Activated CD8-positive, alpha-beta memory T cell treated with anti-CD3 and anti-CD28 coated beads, Interleukin-2, amount 50 U/mL, for 1 hour (primary cell): ENCODE measurements around the gene IPO5.
"Not testable (repeated sequence)": the region's sequence is repeated elsewhere in the genome, so short reads cannot be mapped to it uniquely, and the experiment has no call there.

Experiments
- DNase-seq: peaks from one replicate; pipeline ENCODE4 v3.0.0-alpha.2; 2020; ENCODE audit errors: extremely low read depth

The IPO5 gene

GRCh38 chr13:97949316-97949715 lies 4.2 kb upstream of the IPO5 start:
- DNase-seq, result not testable (repeated sequence)

DNA sequence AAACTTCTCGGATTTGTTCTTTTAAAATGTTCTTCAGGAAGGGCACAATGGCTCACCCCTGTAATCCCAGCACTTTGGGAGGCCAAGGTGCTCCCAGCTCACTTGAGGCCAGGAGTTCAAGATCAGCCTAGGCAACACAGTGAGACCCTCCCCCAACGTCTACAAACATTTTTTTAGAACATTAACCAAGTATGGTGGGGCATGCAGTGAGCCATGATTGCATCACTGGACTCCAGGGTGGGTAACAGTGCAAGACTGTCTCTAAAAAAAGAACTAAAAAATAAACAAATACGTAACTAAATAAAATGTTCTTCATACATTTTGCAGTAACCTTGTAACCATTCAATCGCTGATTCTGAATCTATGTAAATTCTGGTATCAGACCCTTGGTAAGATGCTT lies 2.1 kb upstream of the IPO5 start:
- DNase-seq, result no peak

DNA sequence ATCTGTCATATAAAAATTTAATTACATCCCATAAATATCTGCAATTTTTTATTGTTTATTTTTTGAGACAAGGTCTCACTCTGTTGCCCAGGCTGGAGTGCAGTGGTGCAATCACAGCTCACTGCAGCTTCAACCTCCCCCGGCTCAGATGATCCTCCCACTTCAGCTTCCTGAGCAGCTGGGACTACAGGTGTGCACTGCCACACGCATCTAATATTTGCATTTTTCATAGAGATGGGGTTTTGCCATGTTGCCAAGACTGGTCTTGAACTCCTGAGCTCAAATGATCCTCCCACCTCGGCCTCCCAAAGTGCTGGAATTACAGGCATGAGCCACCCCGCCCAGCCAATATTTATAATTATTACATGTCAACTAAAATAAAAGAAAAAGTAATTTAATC lies 644 bp upstream of the IPO5 start:
- DNase-seq, result not testable (repeated sequence)

- DNase-seq, result no peak
Measured at GRCh38 chr13:97961340-97961739, 7.9 kb downstream of the IPO5 start.

GRCh38 chr13:97962887-97963286 lies 9.4 kb downstream of the IPO5 start:
- DNase-seq, result no peak

GRCh38 chr13:97967226-97967625 lies 13.8 kb downstream of the IPO5 start:
- DNase-seq, result no peak

DNA sequence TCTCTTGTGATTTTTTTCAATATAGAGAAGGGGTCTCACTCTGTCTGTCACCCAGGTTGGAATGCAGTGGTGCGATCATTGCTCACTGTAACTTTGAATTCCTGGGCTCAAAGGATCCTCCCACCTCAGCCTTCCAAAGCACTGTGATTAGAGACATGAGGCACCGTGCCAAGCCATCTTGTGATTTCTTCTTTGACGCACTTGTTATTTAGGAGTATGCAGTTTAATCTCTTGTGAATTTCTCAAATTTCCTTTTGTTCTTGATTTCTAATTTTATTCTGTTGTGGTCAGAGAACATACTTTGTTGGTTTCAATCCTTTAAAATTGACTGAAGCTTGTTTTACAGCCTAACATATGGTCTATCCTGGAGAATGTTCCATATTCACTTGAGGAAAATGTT lies 14.5 kb downstream of the IPO5 start:
- DNase-seq, result no peak

GRCh38 chr13:97971519-97971918 lies 18.0 kb downstream of the IPO5 start:
- no peak for DNase-seq

GRCh38 chr13:97974773-97975172 lies 21.3 kb downstream of the IPO5 start:
- DNase-seq, result no peak

DNA sequence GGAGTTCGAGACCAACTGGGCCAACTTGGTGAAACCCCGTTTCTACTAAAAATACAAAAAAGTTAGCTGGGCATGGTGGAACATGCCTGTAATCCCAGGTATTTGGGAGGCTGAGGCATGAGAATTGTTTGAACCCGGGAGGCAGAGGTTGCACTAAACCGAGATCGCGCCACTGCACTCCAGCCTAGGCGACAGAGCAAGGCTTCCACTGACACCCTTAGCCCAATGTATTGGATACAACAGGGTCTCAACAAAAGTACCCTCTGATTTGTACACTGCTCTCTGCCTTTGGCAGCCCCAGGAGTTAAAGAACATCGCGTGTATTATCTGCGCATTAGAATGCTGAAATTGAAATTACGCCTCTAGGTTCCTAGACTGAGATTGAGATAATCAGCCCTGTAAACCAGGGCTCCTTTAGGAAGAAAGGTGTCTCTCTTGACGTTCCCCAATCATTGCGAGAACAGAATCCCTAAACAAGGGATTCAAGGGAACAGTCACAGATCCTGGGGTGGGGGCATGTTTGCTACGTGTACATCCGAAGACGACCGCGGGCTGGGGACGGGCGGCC lies 21.9 kb downstream of the IPO5 start:
- no peak for DNase-seq

- peak; percentile 60 for DNase-seq
Measured at GRCh38 chr13:97975848-97976609, 22.6 kb downstream of the IPO5 start.

DNA sequence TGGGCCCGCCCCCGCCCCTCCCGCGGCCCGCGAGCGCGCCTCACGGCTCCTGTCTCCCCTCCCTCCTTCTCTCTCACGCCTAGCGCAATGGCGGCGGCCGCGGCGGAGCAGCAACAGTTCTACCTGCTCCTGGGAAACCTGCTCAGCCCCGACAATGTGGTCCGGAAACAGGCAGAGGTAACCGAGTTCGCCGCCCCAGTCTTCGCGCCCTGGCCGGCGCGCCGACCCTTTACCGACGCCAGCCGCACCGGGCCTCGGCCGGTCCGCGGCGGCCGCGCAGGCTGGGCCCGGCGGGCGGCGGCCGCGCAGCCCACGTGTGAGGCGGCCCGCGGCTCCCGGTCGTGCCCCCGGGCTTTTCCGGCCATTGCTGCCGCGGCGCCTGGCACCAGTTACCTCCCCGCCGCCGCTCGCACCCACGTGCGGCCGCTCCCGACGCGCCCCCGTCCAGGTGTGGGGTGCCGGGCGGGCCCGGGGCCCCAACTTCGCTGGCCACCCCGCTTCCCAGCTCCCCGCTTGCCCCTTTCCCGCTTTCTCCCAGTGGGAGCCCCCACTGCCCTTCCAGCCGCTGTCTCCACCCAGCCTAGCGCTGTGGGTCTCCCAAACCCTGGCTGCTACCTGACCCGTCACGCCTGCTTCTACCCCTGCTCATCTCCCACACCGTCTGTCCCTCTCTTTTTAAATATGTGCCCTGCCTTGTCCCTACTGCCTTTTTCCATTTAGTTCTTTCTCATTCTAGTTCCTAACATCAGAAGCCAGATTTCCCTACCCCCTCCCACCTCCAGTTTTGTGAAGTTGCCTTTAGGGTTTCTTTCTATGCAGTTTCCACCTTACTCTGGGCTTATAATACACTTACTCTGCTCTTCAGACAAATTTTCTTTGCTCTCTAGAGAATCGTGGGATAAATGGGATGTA lies 23.4 kb downstream of the IPO5 start:
- no peak for DNase-seq

DNA sequence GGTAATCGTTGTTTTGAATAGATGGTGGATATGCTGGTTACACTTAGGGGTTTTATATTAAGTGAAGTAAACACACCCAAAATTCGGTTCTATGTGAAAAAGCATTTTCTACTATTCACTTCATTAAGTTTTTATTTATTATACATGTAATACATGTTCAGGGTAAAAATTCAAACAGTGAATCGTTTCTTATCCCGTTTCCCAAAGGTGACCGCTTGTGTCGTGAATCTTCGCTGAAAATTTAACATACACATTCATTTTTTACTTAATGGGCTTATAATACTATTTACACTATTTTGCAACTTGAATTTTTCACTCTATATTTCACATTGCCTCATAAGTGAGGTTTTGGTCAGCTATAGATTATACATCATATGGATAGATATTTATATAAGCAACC lies 24.5 kb downstream of the IPO5 start:
- no peak for DNase-seq

- DNase-seq, result no peak
Measured at GRCh38 chr13:97978651-97979050, 25.2 kb downstream of the IPO5 start.

DNA sequence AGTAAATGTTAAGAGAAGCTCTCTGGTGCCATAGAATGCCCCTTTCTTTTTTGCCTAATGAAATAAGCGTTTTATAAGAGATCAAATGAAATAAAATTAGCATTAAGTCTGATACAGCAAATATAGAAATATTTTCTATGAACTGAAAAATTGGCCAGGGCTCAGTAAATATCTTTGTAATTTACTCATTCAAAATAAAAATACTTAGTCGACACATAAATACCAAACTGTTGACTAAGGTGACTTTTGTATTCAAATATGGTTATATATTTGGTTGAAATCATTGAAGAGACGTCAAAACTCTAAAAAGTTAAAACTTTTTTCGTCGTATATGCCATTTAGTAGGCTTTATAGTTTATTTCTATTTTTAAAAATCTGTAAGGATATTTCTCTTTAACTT lies 25.6 kb downstream of the IPO5 start:
- no peak for DNase-seq

DNA sequence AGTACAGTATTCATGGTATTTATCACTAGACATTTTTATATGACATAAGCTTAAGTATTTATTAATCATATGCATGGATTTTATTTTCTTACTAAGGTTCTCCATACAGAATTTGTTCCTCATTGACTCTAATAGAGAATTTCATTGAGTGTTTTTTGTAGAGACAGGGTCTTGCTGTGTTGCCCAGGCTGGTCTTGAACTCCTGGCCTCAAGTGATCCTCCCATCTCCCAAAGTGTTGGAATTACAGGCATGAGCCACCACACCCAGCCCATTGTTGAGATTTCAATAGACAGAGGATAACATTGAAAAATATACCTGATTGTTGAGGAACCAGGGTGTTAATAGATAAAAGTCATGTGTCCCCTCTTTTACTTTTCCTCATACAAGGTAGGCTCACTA lies 26.1 kb downstream of the IPO5 start:
- no peak for DNase-seq

- DNase-seq, result no peak
Measured at GRCh38 chr13:97982286-97982685, 28.8 kb downstream of the IPO5 start.

DNA sequence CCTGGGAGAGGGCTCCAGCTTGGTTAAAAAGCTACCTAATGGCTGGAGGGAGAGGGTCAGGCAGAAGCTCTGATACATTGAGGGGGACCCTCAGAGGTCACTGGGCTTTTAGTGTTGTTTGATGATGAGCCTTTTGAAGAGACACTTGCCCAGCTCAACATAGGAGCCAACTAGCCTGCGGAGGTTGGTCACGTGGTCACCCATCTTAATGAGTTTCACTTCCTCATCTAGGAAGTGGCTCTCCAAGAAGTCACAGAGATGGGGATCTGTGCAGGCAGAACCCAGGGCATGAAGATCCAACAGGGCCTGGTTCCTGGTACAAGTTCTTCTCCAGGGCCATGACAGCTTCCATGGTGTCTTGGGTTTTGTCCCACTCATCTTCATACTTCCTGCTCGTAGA lies 33.4 kb downstream of the IPO5 start:
- DNase-seq, result no peak

GRCh38 chr13:97999653-98000052 lies 46.2 kb downstream of the IPO5 start:
- no peak for DNase-seq

- DNase-seq, result no peak
Measured at GRCh38 chr13:98004107-98004506, 50.6 kb downstream of the IPO5 start.

DNA sequence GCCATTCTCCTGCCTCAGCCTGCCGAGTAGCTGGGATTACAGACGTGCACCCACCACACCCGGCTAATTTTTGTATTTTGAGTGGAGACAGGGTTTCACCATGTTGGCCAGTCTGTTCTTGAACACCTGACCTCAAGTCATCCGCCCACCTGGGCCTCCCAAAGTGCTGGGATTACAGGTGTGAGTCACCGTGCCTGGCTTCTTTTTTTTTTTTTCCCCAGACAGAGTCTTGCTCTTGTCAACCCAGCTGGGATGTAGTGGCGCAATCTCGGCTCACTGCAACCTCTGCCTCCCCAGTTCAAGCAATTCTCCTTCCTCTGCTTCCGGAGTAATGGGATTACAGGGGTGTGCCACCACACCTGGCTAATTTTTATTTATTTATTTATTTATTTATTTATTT lies 51.5 kb downstream of the IPO5 start:
- not testable (repeated sequence) for DNase-seq

- no peak for DNase-seq
Measured at GRCh38 chr13:98007001-98007400, 53.5 kb downstream of the IPO5 start.

DNA sequence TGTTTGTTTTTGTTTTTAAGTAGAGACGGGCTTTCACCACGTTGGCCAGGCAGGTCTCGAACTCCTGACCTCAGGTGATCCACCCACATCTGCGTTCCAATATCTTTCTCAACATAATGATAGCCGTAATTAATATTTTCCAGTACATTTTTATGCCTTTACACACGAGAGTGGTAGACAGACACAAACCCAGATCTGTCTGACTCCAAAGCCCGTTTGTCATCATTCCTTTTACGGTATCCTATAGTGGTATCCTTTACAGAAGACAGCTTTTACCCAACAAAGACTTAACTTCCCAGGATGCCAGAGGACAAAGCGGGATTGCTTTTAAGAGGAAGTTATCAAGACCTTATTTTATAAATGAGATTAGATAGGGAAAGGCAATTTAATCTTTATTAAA lies 59.8 kb downstream of the IPO5 start:
- DNase-seq, result no peak
